BE2C (cell line): Measurements from ENCODE around the gene HOXA7.

Source experiments
- DNase-seq: peaks from one replicate; pipeline ENCODE4 v3.0.0-alpha.2; 2020
- H3K27me3 ChIP-seq: fragments of 250-450 bp; sonication (Bioruptor Pico); 2 replicates; pipeline ENCODE4 v1.5.1; 2020; ENCODE audit warnings: mild to moderate bottlenecking
- H3K36me3 ChIP-seq: fragments of 250-450 bp; sonication (Bioruptor Pico); 2 replicates; pipeline ENCODE4 v1.5.1; 2020; ENCODE audit warnings: mild to moderate bottlenecking
- H3K4me1 ChIP-seq: fragments of 250-450 bp; sonication (Bioruptor Pico); 2 replicates; pipeline ENCODE4 v1.5.1; 2020
- H3K4me3 ChIP-seq: 2 replicates; pipeline ENCODE4 v1.5.1; 2011; ENCODE audit warnings: low read depth, low read length
- H3K9me3 ChIP-seq: fragments of 250-450 bp; sonication (Bioruptor Pico); 2 replicates; pipeline ENCODE4 v1.5.1; 2020
- TF ChIP-seq, protein P1 (sequence below): IDR thresholded peaks from 2 replicates; pipeline ENCODE4 v1.5.1; 2012; ENCODE audit warnings: mild to moderate bottlenecking, low read depth, low read length

The HOXA7 gene

DNA sequence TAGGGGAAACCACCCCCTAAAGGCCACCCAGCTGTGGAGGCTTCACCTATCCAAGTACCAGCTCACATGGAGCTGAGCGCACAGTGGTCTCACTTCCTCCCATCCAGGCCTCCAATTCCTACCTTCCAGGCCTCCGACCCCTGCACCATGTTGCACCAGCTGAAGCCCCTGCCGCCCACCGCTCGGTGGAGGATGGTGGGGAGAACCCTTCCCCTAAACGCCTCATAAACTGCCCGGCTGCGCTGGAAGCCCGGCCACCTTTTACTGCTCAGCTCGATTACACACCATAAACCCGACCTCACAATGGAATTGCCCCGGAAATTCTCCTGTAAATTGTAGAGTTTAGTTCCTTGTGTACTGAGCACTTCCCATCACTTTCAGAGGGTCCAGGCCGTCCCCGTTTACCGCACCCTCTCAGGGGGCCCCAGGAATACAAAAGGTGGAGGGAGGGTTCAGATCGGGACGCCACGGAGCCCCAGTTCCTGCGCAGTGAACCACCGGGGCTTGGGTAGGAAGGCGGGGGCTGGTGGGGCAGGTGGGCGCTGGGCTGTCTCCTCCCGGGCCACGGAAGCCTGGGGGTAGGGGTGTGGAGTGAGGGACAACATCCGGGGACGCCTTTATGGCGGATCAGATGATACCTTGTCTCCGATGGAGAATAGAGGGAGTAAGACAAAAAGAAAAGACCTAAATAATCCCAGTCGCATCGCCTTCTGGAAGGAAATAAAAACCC, 1.4 kb upstream of the HOXA7 start:
- H3K4me3 ChIP-seq, result no peak overlapping the region
- H3K27me3 ChIP-seq, result peaks cover 97% of the 10 kb centered on the region

DNA sequence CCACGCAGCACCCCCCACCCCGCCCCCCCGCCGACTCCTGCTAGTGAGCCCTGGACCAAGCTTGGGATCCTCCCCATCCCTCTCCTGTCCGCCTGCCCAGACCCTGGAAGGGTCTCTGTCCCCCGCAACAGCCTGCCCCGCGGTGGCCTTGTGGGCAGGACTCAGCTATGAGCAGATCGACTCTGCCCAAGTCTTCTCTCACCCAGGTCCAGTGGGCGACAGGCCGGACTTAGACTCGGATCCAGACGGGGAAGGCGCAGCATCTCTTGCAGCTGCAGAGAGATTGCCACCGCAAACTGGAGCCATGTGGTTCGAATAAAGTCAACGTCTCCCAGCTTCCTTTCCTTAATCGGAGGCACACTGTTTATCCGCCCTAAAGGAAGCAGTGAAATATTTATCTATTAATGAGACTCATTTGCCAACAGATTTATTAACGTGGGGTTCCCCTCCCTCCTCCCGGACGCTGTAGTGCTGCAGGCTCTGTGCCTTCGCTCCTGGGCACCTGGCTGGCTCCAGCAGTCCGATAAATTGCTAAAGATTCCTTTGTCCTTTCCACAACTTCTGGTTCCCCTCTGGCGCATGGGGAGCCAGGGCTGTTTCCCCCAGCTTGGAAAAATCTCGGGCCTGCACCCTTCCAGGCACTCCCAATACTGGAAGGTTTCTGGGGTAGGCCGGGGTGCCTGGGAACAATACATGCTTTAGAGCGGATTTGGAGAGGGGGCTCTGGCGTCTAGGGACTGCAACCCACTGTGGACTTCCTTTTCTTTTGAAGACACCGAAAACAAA, 634 bp upstream of the HOXA7 start:
- Histone ChIP-seq H3K4me1 (no peaks in the 10 kb centered on the region), H3K9me3 (no peaks in the 10 kb centered on the region), H3K36me3 (no peaks in the 10 kb centered on the region), H3K4me3 (no peak overlapping the region), H3K27me3 (peaks cover 97% of the 10 kb centered on the region)
- peak; percentile 2 for DNase-seq
- TF ChIP-seq, protein P1, sequence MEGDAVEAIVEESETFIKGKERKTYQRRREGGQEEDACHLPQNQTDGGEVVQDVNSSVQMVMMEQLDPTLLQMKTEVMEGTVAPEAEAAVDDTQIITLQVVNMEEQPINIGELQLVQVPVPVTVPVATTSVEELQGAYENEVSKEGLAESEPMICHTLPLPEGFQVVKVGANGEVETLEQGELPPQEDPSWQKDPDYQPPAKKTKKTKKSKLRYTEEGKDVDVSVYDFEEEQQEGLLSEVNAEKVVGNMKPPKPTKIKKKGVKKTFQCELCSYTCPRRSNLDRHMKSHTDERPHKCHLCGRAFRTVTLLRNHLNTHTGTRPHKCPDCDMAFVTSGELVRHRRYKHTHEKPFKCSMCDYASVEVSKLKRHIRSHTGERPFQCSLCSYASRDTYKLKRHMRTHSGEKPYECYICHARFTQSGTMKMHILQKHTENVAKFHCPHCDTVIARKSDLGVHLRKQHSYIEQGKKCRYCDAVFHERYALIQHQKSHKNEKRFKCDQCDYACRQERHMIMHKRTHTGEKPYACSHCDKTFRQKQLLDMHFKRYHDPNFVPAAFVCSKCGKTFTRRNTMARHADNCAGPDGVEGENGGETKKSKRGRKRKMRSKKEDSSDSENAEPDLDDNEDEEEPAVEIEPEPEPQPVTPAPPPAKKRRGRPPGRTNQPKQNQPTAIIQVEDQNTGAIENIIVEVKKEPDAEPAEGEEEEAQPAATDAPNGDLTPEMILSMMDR, result no peak

More for the DNA sequence above, 1.4 kb upstream of the HOXA7 start:
- TF ChIP-seq, protein P1, result no peak
- Histone ChIP-seq H3K36me3 (no peaks in the 10 kb centered on the region), H3K9me3 (no peaks in the 10 kb centered on the region), H3K4me1 (no peaks in the 10 kb centered on the region)
- peak; percentile 2 for DNase-seq

GRCh38 chr7:27155816-27156507, 513 bp downstream of the HOXA7 start:
- no peaks in the 10 kb centered on the region for H3K36me3 ChIP-seq
- TF ChIP-seq, protein P1, result no peak
- H3K4me1 ChIP-seq, result no peaks in the 10 kb centered on the region
- peaks cover 100% of the 10 kb centered on the region for H3K27me3 ChIP-seq
- no peaks in the 10 kb centered on the region for H3K9me3 ChIP-seq
- DNase-seq, result peak; percentile 6
- peak overlapping the region; percentile 20; the same call in 1 of the 2 replicates for H3K4me3 ChIP-seq

DNA sequence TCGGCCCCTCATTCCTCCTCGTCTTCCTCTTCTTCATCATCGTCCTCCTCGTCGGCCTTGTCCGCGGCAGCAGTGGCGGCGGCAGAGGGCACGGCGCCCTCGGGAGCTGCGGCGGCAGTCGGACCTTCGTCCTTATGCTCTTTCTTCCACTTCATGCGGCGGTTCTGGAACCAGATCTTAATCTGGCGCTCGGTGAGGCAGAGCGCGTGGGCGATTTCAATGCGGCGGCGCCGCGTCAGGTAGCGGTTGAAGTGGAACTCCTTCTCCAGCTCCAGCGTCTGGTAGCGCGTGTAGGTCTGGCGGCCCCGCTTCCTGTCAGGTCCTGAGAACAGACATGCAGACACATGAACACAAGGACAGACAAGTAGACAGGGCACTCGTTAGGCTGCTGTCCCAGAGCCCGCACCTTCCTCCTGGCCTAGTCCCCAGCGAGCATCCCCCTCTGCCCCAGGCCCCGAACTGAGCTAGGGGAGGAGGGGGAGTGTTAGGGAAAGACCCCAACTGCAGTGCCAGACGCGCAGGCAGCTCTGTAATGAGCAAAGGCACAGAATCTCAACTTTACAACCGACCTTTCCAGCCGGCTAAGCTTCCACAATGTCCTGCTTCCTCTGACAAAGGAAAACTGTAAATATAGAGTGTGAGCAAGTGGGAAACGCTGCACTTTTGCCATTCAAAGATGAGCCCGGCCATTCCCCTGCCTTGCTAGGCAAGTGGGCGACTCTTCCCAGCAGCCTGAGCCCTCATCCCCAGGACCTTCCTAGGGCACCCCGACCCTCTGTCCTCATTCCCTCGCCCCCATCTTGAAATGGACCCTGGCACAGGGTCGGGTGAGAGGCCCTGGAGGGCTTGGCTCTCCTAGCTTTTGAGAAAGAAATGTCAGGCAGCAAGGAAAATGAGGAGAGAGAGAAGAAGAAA, 1.3 kb downstream of the HOXA7 start:
- no peak overlapping the region for H3K4me3 ChIP-seq
- H3K4me1 ChIP-seq, result no peaks in the 10 kb centered on the region
- H3K27me3 ChIP-seq, result peaks cover 100% of the 10 kb centered on the region
- DNase-seq, result peak; percentile 17
- no peaks in the 10 kb centered on the region for H3K9me3 ChIP-seq
- H3K36me3 ChIP-seq, result no peaks in the 10 kb centered on the region
- TF ChIP-seq, protein P1, result no peak

DNA sequence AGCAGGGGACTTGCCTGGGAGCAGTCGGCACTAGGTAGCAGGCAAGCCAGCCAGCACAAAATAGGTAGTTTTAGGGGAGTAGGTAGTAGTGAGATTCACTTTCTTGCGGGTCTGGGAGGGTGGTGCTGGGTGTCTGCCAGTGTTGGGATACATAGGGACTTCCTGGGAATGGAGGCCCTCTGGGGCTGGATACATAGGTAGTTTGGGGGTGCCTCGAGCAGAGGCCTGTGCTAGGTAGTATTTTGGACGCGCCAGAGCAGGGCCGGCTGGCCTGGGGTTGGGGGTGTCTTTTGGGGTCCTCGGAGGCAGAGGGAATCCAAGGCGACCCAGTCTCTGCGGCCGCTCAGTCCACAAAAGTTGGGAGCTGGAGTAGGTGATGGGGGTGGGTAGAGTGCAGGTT, 2.1 kb downstream of the HOXA7 start:
- Histone ChIP-seq H3K4me3 (no peak overlapping the region), H3K4me1 (no peaks in the 10 kb centered on the region), H3K36me3 (no peaks in the 10 kb centered on the region), H3K9me3 (no peaks in the 10 kb centered on the region), H3K27me3 (peaks cover 100% of the 10 kb centered on the region)
- DNase-seq, result no peak
- TF ChIP-seq, protein P1, result no peak
